ENCODE measurements around the gene RUNX1.

RUNX1 gene

GRCh38 chr21:34890724-34891612, 158.1 kb downstream of the RUNX1 start:
- no peak for DNase-seq

GRCh38 chr21:34890470-34890723, 158.7 kb downstream of the RUNX1 start:
- DNase-seq: no peak

GRCh38 chr21:34889676-34890469, 159.2 kb downstream of the RUNX1 start:
- peak; percentile 74 for DNase-seq

GRCh38 chr21:34889320-34889675, 159.8 kb downstream of the RUNX1 start:
- peak; percentile 38 for DNase-seq

- peak; percentile 80 for DNase-seq
These were observed 160.4 kb downstream of the RUNX1 start for GRCh38 chr21:34888569-34889319.

- peak; percentile 85 for DNase-seq
These were observed 161.2 kb downstream of the RUNX1 start for GRCh38 chr21:34887725-34888568.

- no peak for DNase-seq
These were observed 162.0 kb downstream of the RUNX1 start for GRCh38 chr21:34887105-34887442.

- DNase-seq: peak; percentile 35
These were observed 162.6 kb downstream of the RUNX1 start for GRCh38 chr21:34886240-34887104.

GRCh38 chr21:34885626-34886239, 163.4 kb downstream of the RUNX1 start:
- DNase-seq: no peak

- no peak for DNase-seq
These were observed 164.0 kb downstream of the RUNX1 start for GRCh38 chr21:34885125-34885524.

GRCh38 chr21:34884346-34884929, 164.7 kb downstream of the RUNX1 start:
- no peak for DNase-seq

GRCh38 chr21:34883491-34884271, 165.4 kb downstream of the RUNX1 start:
- DNase-seq: no peak

- no peak for DNase-seq
These were observed 166.4 kb downstream of the RUNX1 start for GRCh38 chr21:34882719-34883131.

GRCh38 chr21:34881839-34882371, 167.2 kb downstream of the RUNX1 start:
- DNase-seq: no peak

- DNase-seq: no peak
These were observed 167.7 kb downstream of the RUNX1 start for GRCh38 chr21:34881421-34881820.

- DNase-seq: no peak
These were observed 168.7 kb downstream of the RUNX1 start for GRCh38 chr21:34880401-34880800.

GRCh38 chr21:34878940-34879339, 170.2 kb downstream of the RUNX1 start:
- no peak for DNase-seq

GRCh38 chr21:34878501-34878900, 170.6 kb downstream of the RUNX1 start:
- DNase-seq: no peak

- DNase-seq: no peak
These were observed 171.5 kb downstream of the RUNX1 start for GRCh38 chr21:34877485-34878128.

Measured in CD4-positive, alpha-beta T cell treated with Interferon gamma for 1 hour (primary cell).